GM12891 (cell line): ENCODE results near the gene CASS4.

Experiments used
- PAX5 ChIP-seq: IDR thresholded peaks from 2 replicates; pipeline ENCODE4 v1.6.1; 2011; ENCODE audit warnings: low read length, moderate library complexity, mild to moderate bottlenecking; ENCODE audit not compliant: insufficient read depth, severe bottlenecking
- POLR2A ChIP-seq: IDR thresholded peaks from 2 replicates; pipeline ENCODE4 v1.6.1; 2011; ENCODE audit warnings: low read depth, low read length, control low read depth
- POLR2AphosphoS5 ChIP-seq: IDR thresholded peaks from 2 replicates; pipeline ENCODE4 v1.6.1; 2011; ENCODE audit warnings: low read depth, low read length, control low read depth
- POU2F2 ChIP-seq: IDR thresholded peaks from 2 replicates; pipeline ENCODE4 v1.6.1; 2011; ENCODE audit warnings: low read depth, mild to moderate bottlenecking, control low read depth, low read length, moderate library complexity
- TAF1 ChIP-seq: IDR thresholded peaks from 2 replicates; pipeline ENCODE4 v1.6.1; 2011; ENCODE audit warnings: low read depth, low read length, control low read depth

GRCh38 chr20:56428881-56429280 lies 16.8 kb downstream of the CASS4 start:
- no peak for TF ChIP-seq POLR2AphosphoS5
- no peak for TF ChIP-seq TAF1
- no peak for TF ChIP-seq POLR2A
- no peak for TF ChIP-seq POU2F2
- TF ChIP-seq PAX5: no peak
